Body of pancreas (tissue), 4 donors: ENCODE measurements around the gene PIP5K1B.

Source experiments
- POLR2A ChIP-seq, 3 donors: fragments of 450-650 bp; IDR thresholded peaks; one replicate each; pipeline ENCODE4 v1.6.1; 2016; ENCODE audit warnings: antibody characterized with exemption in 3 of 3, mild to moderate bottlenecking in 2 of 3
- TF ChIP-seq, protein P1 (sequence below), 7 experiments: fragments of 450-650 bp in 4 of 7; fragments of 200-600 bp in 3 of 7; sonication (generic) in 3 of 7; IDR thresholded peaks; one replicate each; pipeline ENCODE4 v1.5.1; 2016 to 2019; ENCODE audit warnings: antibody characterized with exemption in 7 of 7

- no peak for TF ChIP-seq POLR2A (IDR thresholded peaks at IDR 0.05)
- TF ChIP-seq, protein P1, sequence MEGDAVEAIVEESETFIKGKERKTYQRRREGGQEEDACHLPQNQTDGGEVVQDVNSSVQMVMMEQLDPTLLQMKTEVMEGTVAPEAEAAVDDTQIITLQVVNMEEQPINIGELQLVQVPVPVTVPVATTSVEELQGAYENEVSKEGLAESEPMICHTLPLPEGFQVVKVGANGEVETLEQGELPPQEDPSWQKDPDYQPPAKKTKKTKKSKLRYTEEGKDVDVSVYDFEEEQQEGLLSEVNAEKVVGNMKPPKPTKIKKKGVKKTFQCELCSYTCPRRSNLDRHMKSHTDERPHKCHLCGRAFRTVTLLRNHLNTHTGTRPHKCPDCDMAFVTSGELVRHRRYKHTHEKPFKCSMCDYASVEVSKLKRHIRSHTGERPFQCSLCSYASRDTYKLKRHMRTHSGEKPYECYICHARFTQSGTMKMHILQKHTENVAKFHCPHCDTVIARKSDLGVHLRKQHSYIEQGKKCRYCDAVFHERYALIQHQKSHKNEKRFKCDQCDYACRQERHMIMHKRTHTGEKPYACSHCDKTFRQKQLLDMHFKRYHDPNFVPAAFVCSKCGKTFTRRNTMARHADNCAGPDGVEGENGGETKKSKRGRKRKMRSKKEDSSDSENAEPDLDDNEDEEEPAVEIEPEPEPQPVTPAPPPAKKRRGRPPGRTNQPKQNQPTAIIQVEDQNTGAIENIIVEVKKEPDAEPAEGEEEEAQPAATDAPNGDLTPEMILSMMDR (IDR thresholded peaks at IDR 0.05) = no peak
Measured at GRCh38 chr9:68664036-68664435, 41.0 kb upstream of the PIP5K1B start.
